Measurements from ENCODE around the gene IL1RAPL2. TPM values are rescaled to one million over a fixed set of nuclear protein-coding genes. Genes with fewer than 3 reads are reported as not detected.

The IL1RAPL2 gene
- total RNA-seq, 1 donor from 2014 or later = not detected

DNA sequence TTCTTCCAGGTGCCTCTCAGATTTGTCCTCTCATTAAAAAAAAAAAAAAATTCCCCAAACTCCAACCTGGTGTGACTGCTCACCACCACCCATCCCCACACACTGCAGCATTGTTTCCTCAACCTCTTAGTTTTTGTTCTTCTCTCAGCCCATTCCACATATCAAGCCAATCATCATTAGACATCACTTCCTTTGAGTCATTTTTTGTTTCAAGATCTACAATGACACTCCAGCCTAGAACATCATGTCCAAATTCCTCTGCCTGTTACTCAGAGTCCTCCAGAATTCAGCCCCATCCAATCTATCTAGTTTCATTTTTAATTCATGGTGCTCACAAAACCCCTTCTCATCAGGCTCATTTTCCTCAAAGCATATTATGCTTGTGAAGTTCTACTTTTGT lies 917.0 kb downstream of the IL1RAPL2 start:
- no peak for DNase-seq (ENCODE audit: low spot score)
- Histone ChIP-seq H3K79me2 (ENCODE audit: low read depth) (no peaks in the 10 kb centered on the region), H3K4me3 (no peak overlapping the region), H3F3A (ENCODE audit: low read depth) (no peaks in the 10 kb centered on the region), H3K4me2 (no peak overlapping the region), H3K27me3 (no peaks in the 10 kb centered on the region), H3K9ac (no peak overlapping the region), H4K20me1 (ENCODE audit: low read depth) (no peaks in the 10 kb centered on the region), H3K27ac (no peak overlapping the region), H2AFZ (replicated peaks) (no peak overlapping the region), H3K4me1 (no peaks in the 10 kb centered on the region), H3K36me3 (no peaks in the 10 kb centered on the region), H3K9me3 (ENCODE audit: low read depth) (no peaks in the 10 kb centered on the region)
- TF ChIP-seq CTCF (IDR thresholded peaks at IDR 0.05) (no peak), EZH2 (IDR thresholded peaks at IDR 0.05) (no peak), EZH2phosphoT487 (IDR thresholded peaks at IDR 0.05) (no peak)
- Mint-ChIP-seq H3K27ac (no peak overlapping the region), H3K9me3 (no peaks in the 10 kb centered on the region), H3K4me1 (peaks cover 4% of the 10 kb centered on the region), H3K27me3 (ENCODE audit: insufficient read depth, low read depth) (no peaks in the 10 kb centered on the region), H3K36me3 (no peaks in the 10 kb centered on the region), H3K4me3 (no peak overlapping the region)

DNA sequence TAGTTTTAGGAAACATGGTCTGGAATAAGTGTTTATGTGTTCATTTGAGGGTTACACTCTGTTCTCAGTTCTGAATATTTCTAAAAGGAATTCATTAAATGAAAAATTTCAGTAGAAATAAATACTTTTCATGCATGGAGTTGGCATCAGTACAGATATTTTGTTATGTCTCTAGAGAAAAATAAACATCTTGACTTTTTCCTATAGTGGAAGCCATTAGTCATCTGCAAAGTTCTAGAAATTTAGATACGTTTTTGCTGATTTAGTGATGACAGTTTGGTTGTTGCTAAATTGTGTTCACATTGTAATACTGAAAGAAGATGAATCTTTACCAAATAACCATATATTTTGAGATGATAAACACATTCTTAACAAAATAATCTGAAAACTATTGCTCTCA lies 922.7 kb downstream of the IL1RAPL2 start:
- no peak for DNase-seq (ENCODE audit: low spot score)
- no peak overlapping the region for H3K27ac Mint-ChIP-seq

DNA sequence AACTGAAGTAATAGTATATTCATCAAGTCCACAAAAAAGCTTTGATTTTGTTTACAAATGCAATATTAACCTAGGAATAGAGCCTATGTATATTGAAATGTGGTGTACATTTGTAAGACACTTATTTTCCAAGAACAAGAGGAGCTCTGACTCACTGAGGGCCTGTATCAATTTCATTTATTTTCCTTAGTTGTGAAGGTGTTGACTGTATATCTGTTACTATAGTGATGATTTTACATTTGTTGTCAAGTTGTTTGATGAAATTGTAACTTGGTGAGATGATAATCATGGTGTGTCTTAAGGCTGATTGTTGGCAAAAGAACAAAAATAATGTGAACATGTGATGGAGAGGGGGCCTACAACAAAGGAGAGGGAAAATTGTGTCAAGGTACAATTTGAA lies 929.4 kb downstream of the IL1RAPL2 start:
- Histone ChIP-seq H3K4me3 (no peak overlapping the region), H3F3A (ENCODE audit: low read depth) (no peaks in the 10 kb centered on the region), H3K4me2 (no peak overlapping the region), H3K79me2 (ENCODE audit: low read depth) (no peaks in the 10 kb centered on the region), H3K36me3 (no peaks in the 10 kb centered on the region), H3K4me1 (no peaks in the 10 kb centered on the region), H2AFZ (replicated peaks) (no peak overlapping the region), H3K27ac (no peak overlapping the region), H3K27me3 (no peaks in the 10 kb centered on the region), H4K20me1 (ENCODE audit: low read depth) (no peaks in the 10 kb centered on the region), H3K9me3 (ENCODE audit: low read depth) (peaks cover 19% of the 10 kb centered on the region), H3K9ac (no peak overlapping the region)
- DNase-seq (ENCODE audit: low spot score) = no peak
- TF ChIP-seq EZH2 (IDR thresholded peaks at IDR 0.05) (no peak), CTCF (IDR thresholded peaks at IDR 0.05) (no peak), EZH2phosphoT487 (IDR thresholded peaks at IDR 0.05) (no peak)
- H3K36me3 Mint-ChIP-seq = no peaks in the 10 kb centered on the region
- no peak overlapping the region for H3K4me3 Mint-ChIP-seq
- H3K27me3 Mint-ChIP-seq (ENCODE audit: insufficient read depth, low read depth) = no peaks in the 10 kb centered on the region
- H3K27ac Mint-ChIP-seq = no peak overlapping the region
- H3K9me3 Mint-ChIP-seq = peaks cover 8% of the 10 kb centered on the region
- H3K4me1 Mint-ChIP-seq = no peaks in the 10 kb centered on the region

More for the DNA sequence above, 922.7 kb downstream of the IL1RAPL2 start:
- Histone ChIP-seq H3K4me1 (no peaks in the 10 kb centered on the region), H3F3A (ENCODE audit: low read depth) (no peaks in the 10 kb centered on the region), H3K27me3 (no peaks in the 10 kb centered on the region), H3K9me3 (ENCODE audit: low read depth) (peaks cover 5% of the 10 kb centered on the region), H3K36me3 (no peaks in the 10 kb centered on the region), H3K27ac (no peak overlapping the region), H3K9ac (no peak overlapping the region), H3K4me2 (no peak overlapping the region), H4K20me1 (ENCODE audit: low read depth) (no peaks in the 10 kb centered on the region), H3K4me3 (no peak overlapping the region), H3K79me2 (ENCODE audit: low read depth) (no peaks in the 10 kb centered on the region), H2AFZ (replicated peaks) (no peak overlapping the region)
- Mint-ChIP-seq H3K27me3 (ENCODE audit: insufficient read depth, low read depth) (peaks cover 2% of the 10 kb centered on the region), H3K4me3 (no peak overlapping the region), H3K9me3 (no peaks in the 10 kb centered on the region), H3K4me1 (peaks cover 4% of the 10 kb centered on the region), H3K36me3 (no peaks in the 10 kb centered on the region)
- TF ChIP-seq EZH2phosphoT487 (IDR thresholded peaks at IDR 0.05) (no peak), EZH2 (IDR thresholded peaks at IDR 0.05) (no peak), CTCF (IDR thresholded peaks at IDR 0.05) (no peak)

All from neural progenitor cell (in vitro differentiated cells).